ENCODE results near the gene TSC2. TPM values are rescaled to one million over a fixed set of nuclear protein-coding genes. Genes with fewer than 3 reads are reported as not detected.
A peak's percentile ranks its signal among the peaks of the same experiment; 100 is the strongest.

TSC2 gene
- polyA plus RNA-seq, 1 donor from 2014 or later: 69.2 TPM

DNA sequence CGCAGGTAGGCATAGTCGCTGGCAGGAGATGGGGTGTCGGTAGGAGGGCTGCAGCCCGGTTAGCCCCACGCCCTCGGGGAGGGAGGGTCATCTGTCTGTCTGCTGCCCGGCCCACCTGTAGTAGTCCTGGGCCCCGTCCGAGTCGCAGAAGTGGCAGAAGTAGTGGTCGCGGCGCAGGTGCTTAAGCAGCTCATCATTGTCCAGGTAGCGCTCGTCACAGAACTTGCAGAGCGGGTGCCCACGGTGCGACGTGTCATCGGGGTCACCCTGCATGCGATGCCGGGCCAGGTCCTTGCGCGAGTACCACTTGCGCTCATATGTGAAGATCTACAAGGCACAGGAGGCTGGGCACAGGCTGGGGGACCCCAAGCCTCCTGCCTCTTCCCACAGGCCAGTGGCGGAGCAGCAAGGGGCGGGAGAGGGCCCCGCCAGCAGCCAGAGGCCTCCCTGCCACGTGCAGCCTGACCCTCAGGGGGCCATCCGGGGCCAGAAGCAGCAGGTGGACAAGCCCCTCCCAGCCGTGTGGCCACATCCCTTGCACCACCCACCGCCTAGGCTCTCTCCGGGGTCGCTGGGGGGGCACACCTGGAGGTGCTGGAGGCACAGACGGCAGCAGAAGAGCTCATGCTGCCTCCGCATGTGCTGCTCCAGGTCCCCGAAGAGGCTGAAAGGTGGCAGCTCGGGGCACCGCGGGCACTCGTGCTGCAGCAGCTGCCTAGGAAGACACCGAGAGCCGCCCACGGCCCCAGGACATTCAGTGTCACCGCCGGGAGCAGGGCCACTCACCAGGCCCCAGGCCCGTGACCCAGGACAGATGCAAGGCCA is 45.2 kb upstream of the TSC2 start:
- TF ChIP-seq EP300 (conservative IDR thresholded peaks at IDR 0.05; ENCODE audit: poor library complexity, severe bottlenecking) (no peak), TAF1 (IDR thresholded peaks at IDR 0.05; ENCODE audit: low read depth) (no peak)
- TF ChIP-seq, protein P1, sequence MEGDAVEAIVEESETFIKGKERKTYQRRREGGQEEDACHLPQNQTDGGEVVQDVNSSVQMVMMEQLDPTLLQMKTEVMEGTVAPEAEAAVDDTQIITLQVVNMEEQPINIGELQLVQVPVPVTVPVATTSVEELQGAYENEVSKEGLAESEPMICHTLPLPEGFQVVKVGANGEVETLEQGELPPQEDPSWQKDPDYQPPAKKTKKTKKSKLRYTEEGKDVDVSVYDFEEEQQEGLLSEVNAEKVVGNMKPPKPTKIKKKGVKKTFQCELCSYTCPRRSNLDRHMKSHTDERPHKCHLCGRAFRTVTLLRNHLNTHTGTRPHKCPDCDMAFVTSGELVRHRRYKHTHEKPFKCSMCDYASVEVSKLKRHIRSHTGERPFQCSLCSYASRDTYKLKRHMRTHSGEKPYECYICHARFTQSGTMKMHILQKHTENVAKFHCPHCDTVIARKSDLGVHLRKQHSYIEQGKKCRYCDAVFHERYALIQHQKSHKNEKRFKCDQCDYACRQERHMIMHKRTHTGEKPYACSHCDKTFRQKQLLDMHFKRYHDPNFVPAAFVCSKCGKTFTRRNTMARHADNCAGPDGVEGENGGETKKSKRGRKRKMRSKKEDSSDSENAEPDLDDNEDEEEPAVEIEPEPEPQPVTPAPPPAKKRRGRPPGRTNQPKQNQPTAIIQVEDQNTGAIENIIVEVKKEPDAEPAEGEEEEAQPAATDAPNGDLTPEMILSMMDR (IDR thresholded peaks at IDR 0.05; ENCODE audit: poor library complexity, severe bottlenecking): no peak
- Histone ChIP-seq H3K4me3 (ENCODE audit: low read length) (no peak overlapping the region), H3K36me3 (ENCODE audit: insufficient read depth, low read length) (no peaks in the 10 kb centered on the region), H3K9me2 (ENCODE audit: insufficient read depth, low read length) (no peaks in the 10 kb centered on the region), H3K27me3 (ENCODE audit: insufficient read depth, low read depth, low read length) (no peaks in the 10 kb centered on the region), H4K20me1 (ENCODE audit: insufficient read depth) (no peaks in the 10 kb centered on the region), H3K4me2 (ENCODE audit: low read length) (no peak overlapping the region), H2AFZ (ENCODE audit: low read depth, low read length) (no peak overlapping the region), H3K9ac (ENCODE audit: low read length) (no peak overlapping the region), H3K79me2 (replicated peaks; ENCODE audit: insufficient read depth, low read length) (peaks cover 23% of the 10 kb centered on the region), H3F3A (ENCODE audit: insufficient read depth, low read length, poor library complexity, severe bottlenecking) (no peaks in the 10 kb centered on the region), H3K27ac (ENCODE audit: low read length) (no peak overlapping the region), H3K9me3 (ENCODE audit: low read length) (no peaks in the 10 kb centered on the region)

- no peak overlapping the region for H3K9ac ChIP-seq (ENCODE audit: low read length)
- H3K79me2 ChIP-seq (replicated peaks; ENCODE audit: insufficient read depth, low read length): peaks cover 30% of the 10 kb centered on the region
- H3K4me3 ChIP-seq (ENCODE audit: low read length): peak overlapping the region; percentile 50
- no peaks in the 10 kb centered on the region for H3K36me3 ChIP-seq (ENCODE audit: insufficient read depth, low read length)
- no peak overlapping the region for H3K4me2 ChIP-seq (ENCODE audit: low read length)
- H3K9me2 ChIP-seq (ENCODE audit: insufficient read depth, low read length): no peaks in the 10 kb centered on the region
- H3K27ac ChIP-seq (ENCODE audit: low read length): no peak overlapping the region
- H4K20me1 ChIP-seq (ENCODE audit: insufficient read depth): peaks cover 5% of the 10 kb centered on the region
- H2AFZ ChIP-seq (ENCODE audit: low read depth, low read length): no peak overlapping the region
- no peaks in the 10 kb centered on the region for H3K9me3 ChIP-seq (ENCODE audit: low read length)
- H3F3A ChIP-seq (ENCODE audit: insufficient read depth, low read length, poor library complexity, severe bottlenecking): no peaks in the 10 kb centered on the region
- H3K27me3 ChIP-seq (ENCODE audit: insufficient read depth, low read depth, low read length): no peaks in the 10 kb centered on the region
- TF ChIP-seq RAD21 (conservative IDR thresholded peaks at IDR 0.05) (no peak), TAF1 (IDR thresholded peaks at IDR 0.05; ENCODE audit: low read depth) (no peak), EZH2 (IDR thresholded peaks at IDR 0.05; ENCODE audit: borderline replicate concordance, insufficient read depth, low read length, poor library complexity, severe bottlenecking) (no peak), MXI1 (conservative IDR thresholded peaks at IDR 0.05; ENCODE audit: poor library complexity, severe bottlenecking) (no peak), EP300 (conservative IDR thresholded peaks at IDR 0.05; ENCODE audit: poor library complexity, severe bottlenecking) (no peak), SMC3 (conservative IDR thresholded peaks at IDR 0.05; ENCODE audit: poor library complexity) (no peak), REST (IDR thresholded peaks at IDR 0.05; ENCODE audit: borderline replicate concordance) (no peak)
- TF ChIP-seq, protein P1 (IDR thresholded peaks at IDR 0.05; ENCODE audit: poor library complexity, severe bottlenecking): no peak
These were observed 44.5 kb upstream of the TSC2 start for GRCh38 chr16:2003231-2003826.
